WI38 (cell line): ENCODE measurements around the gene KCTD10.

Experiments
- H3K4me3 ChIP-seq: 2 replicates; pipeline ENCODE4 v1.5.1; 2011; ENCODE audit warnings: low read depth, mild to moderate bottlenecking, control low read depth, low read length
- CTCF ChIP-seq: IDR thresholded peaks from 2 replicates; pipeline ENCODE4 v1.5.1; 2012; ENCODE audit warnings: low read depth, mild to moderate bottlenecking, control low read depth, low read length

The KCTD10 gene

GRCh38 chr12:109495012-109495411 is 17.9 kb upstream of the KCTD10 start:
- no peak for TF ChIP-seq CTCF
- H3K4me3 ChIP-seq: no peak overlapping the region

- no peak for TF ChIP-seq CTCF
- no peak overlapping the region for H3K4me3 ChIP-seq
Observed at GRCh38 chr12:109494348-109494881, 17.3 kb upstream of the KCTD10 start.

GRCh38 chr12:109493938-109494337 is 16.8 kb upstream of the KCTD10 start:
- TF ChIP-seq CTCF: no peak

GRCh38 chr12:109493090-109493489 is 16.0 kb upstream of the KCTD10 start:
- no peak overlapping the region for H3K4me3 ChIP-seq
- TF ChIP-seq CTCF: no peak

More at GRCh38 chr12:109493938-109494337, 16.8 kb upstream of the KCTD10 start:
- H3K4me3 ChIP-seq: no peak overlapping the region

- no peak overlapping the region for H3K4me3 ChIP-seq
- TF ChIP-seq CTCF: no peak
Observed at GRCh38 chr12:109492371-109492770, 15.3 kb upstream of the KCTD10 start.

GRCh38 chr12:109491671-109492070 is 14.6 kb upstream of the KCTD10 start:
- H3K4me3 ChIP-seq: no peak overlapping the region
- no peak for TF ChIP-seq CTCF

GRCh38 chr12:109489955-109490565 is 13.0 kb upstream of the KCTD10 start:
- no peak for TF ChIP-seq CTCF
- H3K4me3 ChIP-seq: no peak overlapping the region
